PC-3 (cell line): ENCODE data around the gene ADRA2B. TPM values are rescaled to one million over a fixed set of nuclear protein-coding genes. Genes with fewer than 3 reads are reported as not detected.
"Not testable (repeated sequence)": the region's sequence is repeated elsewhere in the genome, so short reads cannot be mapped to it uniquely, and the experiment has no call there.

Experiments
- ATAC-seq: fragments of 200-7000 bp; cut with Tn5 transposase; 2 replicates; pipeline ENCODE4 v1.9.1; 2020; ENCODE audit warnings: mild to moderate bottlenecking, moderate library complexity
- BruUV-seq: library from RNA; stranded (reverse); fragments of 400-500 nt; replicated peaks from 2 replicates; lab custom pipeline; 2021; lab: Mats Ljungman, UMichigan
- CTCF ChIA-PET: fragments of 300-600 bp; sonication (Branson Sonifier 250); formaldehyde crosslinking; loops from one replicate; lab custom pipeline; 2022; ENCODE audit warnings: antibody characterized with exemption; lab: Charles Lee
- POLR2A ChIA-PET: fragments of 300-600 bp; sonication (Branson Sonifier 250); formaldehyde crosslinking; loops from one replicate; lab custom pipeline; 2022; ENCODE audit warnings: antibody characterized with exemption; ENCODE audit not compliant: unreplicated experiment; lab: Charles Lee
- DNase-seq: peaks from one replicate; pipeline ENCODE4 v3.0.0-alpha.2; 2015
- H2AFZ ChIP-seq: fragments of 300-600 bp; sonication (generic); 2 replicates; pipeline ENCODE4 v1.6.0; 2016; ENCODE audit warnings: antibody characterized with exemption, low read length
- H3F3A ChIP-seq: fragments of 300-600 bp; sonication (generic); one replicate; pipeline ENCODE4 v1.6.0; 2017; ENCODE audit warnings: antibody characterized with exemption, low read length, control low read depth, mild to moderate bottlenecking; ENCODE audit not compliant: unreplicated experiment
- H3K27ac ChIP-seq: fragments of 300-600 bp; sonication (generic); 2 replicates; pipeline ENCODE4 v1.5.1; 2016; ENCODE audit warnings: mild to moderate bottlenecking, low read length
- H3K27me3 ChIP-seq: fragments of 300-600 bp; sonication (generic); 2 replicates; pipeline ENCODE4 v1.6.1; 2016; ENCODE audit warnings: low read length, mixed read lengths
- H3K36me3 ChIP-seq: fragments of 300-600 bp; sonication (generic); 2 replicates; pipeline ENCODE4 v1.6.1; 2016; ENCODE audit warnings: low read depth, mixed run types, low read length, mixed read lengths
- H3K4me1 ChIP-seq: fragments of 300-600 bp; sonication (generic); 2 replicates; pipeline ENCODE4 v1.5.1; 2016; ENCODE audit warnings: low read length; ENCODE audit not compliant: insufficient read depth
- H3K4me2 ChIP-seq: fragments of 300-600 bp; sonication (generic); 2 replicates; pipeline ENCODE4 v1.6.0; 2016; ENCODE audit warnings: low read length
- H3K4me3 ChIP-seq: fragments of 300-600 bp; sonication (generic); 2 replicates; pipeline ENCODE4 v1.5.1; 2016; ENCODE audit warnings: mild to moderate bottlenecking, low read length, mixed read lengths
- H3K79me2 ChIP-seq: fragments of 300-600 bp; sonication (generic); 2 replicates; pipeline ENCODE4 v1.6.1; 2017; ENCODE audit warnings: low read length, mixed read lengths
- H3K9ac ChIP-seq: fragments of 300-600 bp; sonication (generic); 2 replicates; pipeline ENCODE4 v1.6.0; 2016; ENCODE audit warnings: mild to moderate bottlenecking, low read length
- H3K9me2 ChIP-seq: fragments of 300-600 bp; sonication (generic); replicated peaks from 2 replicates; pipeline ENCODE4 v1.6.1; 2016; ENCODE audit warnings: mixed run types, low read length, mixed read lengths
- H3K9me3 ChIP-seq: fragments of 300-600 bp; sonication (generic); 2 replicates; pipeline ENCODE4 v1.6.1; 2016; ENCODE audit warnings: low read length, mixed read lengths
- H4K20me1 ChIP-seq: fragments of 300-600 bp; sonication (generic); 2 replicates; pipeline ENCODE4 v1.6.1; 2016; ENCODE audit warnings: low read length, mixed read lengths
- EZH2 ChIP-seq: fragments of 300-600 bp; sonication (generic); IDR thresholded peaks from one replicate; pipeline ENCODE4 v1.6.1; 2017; ENCODE audit warnings: antibody characterized with exemption, mild to moderate bottlenecking, low read length; ENCODE audit not compliant: unreplicated experiment
- EZH2phosphoT487 ChIP-seq: fragments of 300-600 bp; sonication (generic); IDR thresholded peaks from 2 replicates; pipeline ENCODE4 v1.6.1; 2018; ENCODE audit warnings: mild to moderate bottlenecking, antibody characterized with exemption, low read length, borderline replicate concordance
- intact Hi-C: fragments of 100-400 bp; cut with micrococcal nuclease; formaldehyde crosslinking; loops from 2 replicates; pipeline ENCODE4 v1.9.0; 2023
- total RNA-seq: library from RNA; depleted of rRNA; stranded (reverse); fragments of >200 nt; gene quantifications from 2 replicates; pipeline ENCODE4 v1.2.3, GENCODE V29; 2014
- TF ChIP-seq, protein P1 (sequence below): fragments of 300-600 bp; sonication (generic); conservative IDR thresholded peaks from 2 replicates; pipeline ENCODE4 v1.5.1; 2017; ENCODE audit warnings: antibody characterized with exemption, low read depth, mild to moderate bottlenecking, low read length

The ADRA2B gene
- total RNA-seq, 1 experiment from 2014 or later: not detected

DNA sequence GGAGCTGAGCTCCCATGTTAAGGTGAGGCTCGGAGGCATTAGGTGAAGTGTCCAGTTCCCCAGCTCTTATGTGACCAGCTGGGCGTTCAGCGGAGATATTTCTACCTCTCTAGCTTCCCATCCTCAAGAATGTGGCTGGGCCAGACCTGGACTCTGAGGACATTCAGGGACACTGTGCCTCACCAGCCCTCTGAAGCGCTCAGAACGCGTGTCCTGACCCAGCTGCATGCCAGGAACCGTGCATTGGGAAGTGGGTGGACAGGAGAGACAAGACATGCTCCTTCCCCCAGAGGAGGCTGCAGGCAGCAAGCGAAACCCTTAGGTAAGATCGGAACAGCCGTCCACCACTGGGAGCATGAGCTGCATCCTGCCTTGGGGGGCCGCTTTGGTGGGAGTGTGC is 43.6 kb downstream of the ADRA2B start:
- no peak for TF ChIP-seq EZH2phosphoT487
- TF ChIP-seq, protein P1, sequence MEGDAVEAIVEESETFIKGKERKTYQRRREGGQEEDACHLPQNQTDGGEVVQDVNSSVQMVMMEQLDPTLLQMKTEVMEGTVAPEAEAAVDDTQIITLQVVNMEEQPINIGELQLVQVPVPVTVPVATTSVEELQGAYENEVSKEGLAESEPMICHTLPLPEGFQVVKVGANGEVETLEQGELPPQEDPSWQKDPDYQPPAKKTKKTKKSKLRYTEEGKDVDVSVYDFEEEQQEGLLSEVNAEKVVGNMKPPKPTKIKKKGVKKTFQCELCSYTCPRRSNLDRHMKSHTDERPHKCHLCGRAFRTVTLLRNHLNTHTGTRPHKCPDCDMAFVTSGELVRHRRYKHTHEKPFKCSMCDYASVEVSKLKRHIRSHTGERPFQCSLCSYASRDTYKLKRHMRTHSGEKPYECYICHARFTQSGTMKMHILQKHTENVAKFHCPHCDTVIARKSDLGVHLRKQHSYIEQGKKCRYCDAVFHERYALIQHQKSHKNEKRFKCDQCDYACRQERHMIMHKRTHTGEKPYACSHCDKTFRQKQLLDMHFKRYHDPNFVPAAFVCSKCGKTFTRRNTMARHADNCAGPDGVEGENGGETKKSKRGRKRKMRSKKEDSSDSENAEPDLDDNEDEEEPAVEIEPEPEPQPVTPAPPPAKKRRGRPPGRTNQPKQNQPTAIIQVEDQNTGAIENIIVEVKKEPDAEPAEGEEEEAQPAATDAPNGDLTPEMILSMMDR: no peak
- no peak for TF ChIP-seq EZH2
- Histone ChIP-seq H3K9me2 (no peaks in the 10 kb centered on the region), H3K4me3 (no peak overlapping the region), H4K20me1 (no peaks in the 10 kb centered on the region), H3K9ac (no peak overlapping the region), H3K27me3 (no peaks in the 10 kb centered on the region), H3K4me1 (no peaks in the 10 kb centered on the region), H3K4me2 (no peak overlapping the region), H3K27ac (no peak overlapping the region), H3K9me3 (no peaks in the 10 kb centered on the region), H3K36me3 (no peaks in the 10 kb centered on the region), H2AFZ (no peak overlapping the region), H3K79me2 (no peaks in the 10 kb centered on the region), H3F3A (no peaks in the 10 kb centered on the region)
- DNase-seq: no peak
- ATAC-seq: no peak
- BruUV-seq: no TSS peak
- ChIA-PET POLR2A (no interaction called here), CTCF (no interaction called here)
- intact Hi-C loops: no loop called here

DNA sequence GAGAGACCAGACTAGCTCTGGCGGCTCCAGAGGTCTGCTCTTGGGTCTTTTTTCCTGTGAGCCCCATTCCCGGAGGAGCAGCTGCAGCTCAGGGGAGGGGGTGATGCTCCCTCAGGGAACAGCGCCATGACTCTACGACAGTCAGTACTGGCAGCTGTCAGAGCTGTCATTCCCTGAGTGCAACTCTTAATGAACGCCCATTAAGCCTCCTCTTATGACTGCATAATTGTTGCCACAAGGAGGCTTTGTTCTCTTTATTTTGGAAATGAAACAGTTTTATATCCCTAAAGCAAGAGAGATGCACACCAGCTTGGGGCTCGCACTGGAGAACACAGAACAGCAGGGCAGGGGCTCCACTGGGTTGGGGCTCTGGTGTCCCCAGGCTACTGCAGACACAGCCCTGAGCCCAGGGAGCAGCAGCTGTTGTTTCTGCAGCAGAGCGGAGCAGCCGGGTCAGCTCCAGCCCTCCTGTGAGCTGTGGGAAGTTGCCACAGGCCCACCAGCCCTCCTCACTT is 44.3 kb downstream of the ADRA2B start:
- H3K79me2 ChIP-seq, H3K9me2 ChIP-seq, H3K27ac ChIP-seq, H3K27me3 ChIP-seq, H3F3A ChIP-seq, BruUV-seq, H4K20me1 ChIP-seq, H2AFZ ChIP-seq, H3K9ac ChIP-seq, CTCF ChIA-PET, H3K36me3 ChIP-seq, DNase-seq, H3K9me3 ChIP-seq, ATAC-seq, H3K4me2 ChIP-seq, H3K4me1 ChIP-seq, H3K4me3 ChIP-seq, POLR2A ChIA-PET, intact Hi-C loops: not testable (repeated sequence)

DNA sequence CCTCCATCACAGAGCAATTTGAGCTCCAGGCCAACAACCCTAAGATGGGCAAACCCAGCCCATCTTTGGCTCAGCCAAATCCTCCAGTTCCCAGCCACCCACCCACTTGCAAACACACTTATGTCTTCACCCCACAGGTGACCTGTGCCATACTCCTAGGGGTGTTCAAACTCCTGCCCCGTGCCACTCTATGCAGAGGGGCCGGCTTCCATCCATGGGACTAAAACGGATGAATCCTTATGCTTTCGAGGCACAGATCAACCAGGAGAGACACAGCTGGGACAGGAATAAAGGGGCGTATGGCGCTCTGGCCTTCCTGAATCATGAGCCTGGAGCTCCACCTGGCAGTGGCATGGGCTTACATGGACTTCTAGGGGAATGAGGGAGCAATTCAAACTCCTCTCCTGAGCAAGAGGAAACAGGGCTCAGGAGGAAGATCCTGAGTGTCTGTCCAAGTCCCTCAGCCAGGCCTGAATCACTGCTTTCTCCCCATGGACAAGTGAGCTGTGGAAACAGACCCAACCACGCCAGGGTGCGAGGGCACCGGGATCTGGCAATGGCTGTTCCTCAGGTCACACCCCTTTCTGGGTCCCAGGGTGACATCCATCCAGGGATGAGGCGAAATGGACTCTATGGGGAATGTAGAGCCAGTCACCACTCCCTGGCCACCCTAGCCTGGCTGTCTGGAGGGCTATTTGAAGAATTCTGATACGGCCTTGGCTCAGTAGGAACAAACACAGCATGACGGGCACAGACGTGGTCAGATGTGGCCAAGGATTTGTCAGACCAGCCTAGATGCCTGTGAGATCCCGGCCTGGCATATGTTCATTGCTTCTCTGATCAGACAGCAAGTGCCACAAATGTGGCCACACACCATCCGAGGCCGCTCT is 45.0 kb downstream of the ADRA2B start:
- H4K20me1 ChIP-seq, H3K36me3 ChIP-seq, H3F3A ChIP-seq, H3K79me2 ChIP-seq, BruUV-seq, POLR2A ChIA-PET, H3K4me1 ChIP-seq, ATAC-seq, H3K9me3 ChIP-seq, H3K27ac ChIP-seq, H2AFZ ChIP-seq, H3K4me3 ChIP-seq, H3K27me3 ChIP-seq, DNase-seq, H3K9me2 ChIP-seq, H3K9ac ChIP-seq, CTCF ChIA-PET, H3K4me2 ChIP-seq, intact Hi-C loops: not testable (repeated sequence)

DNA sequence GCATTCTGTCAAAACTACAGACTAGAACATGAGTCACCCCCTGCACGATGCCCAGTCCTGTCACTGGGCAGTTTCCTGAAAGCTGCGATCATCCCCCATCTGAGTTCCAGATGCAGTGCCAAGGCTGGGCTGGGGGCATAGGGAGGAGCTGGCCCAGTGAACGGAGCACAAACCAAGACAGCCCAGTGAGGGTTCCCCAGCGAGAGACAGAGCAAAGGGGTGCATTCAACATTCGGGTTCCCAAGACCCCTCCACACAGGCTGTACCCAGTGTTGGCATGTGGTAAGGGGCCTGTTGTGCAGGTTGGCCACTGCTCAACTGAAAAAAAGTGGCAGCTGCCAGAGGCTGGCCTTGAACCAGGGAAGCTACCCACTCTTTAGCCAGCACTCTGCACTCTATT is 46.0 kb downstream of the ADRA2B start:
- H3K9me2 ChIP-seq, H3F3A ChIP-seq, H3K36me3 ChIP-seq, H3K4me1 ChIP-seq, H3K79me2 ChIP-seq, H3K9me3 ChIP-seq, H3K4me2 ChIP-seq, DNase-seq, H2AFZ ChIP-seq, H3K9ac ChIP-seq, H3K4me3 ChIP-seq, CTCF ChIA-PET, H4K20me1 ChIP-seq, H3K27ac ChIP-seq, POLR2A ChIA-PET, BruUV-seq, intact Hi-C loops, H3K27me3 ChIP-seq: not testable (repeated sequence)
- ATAC-seq: peak; percentile 27; the same call in 1 of the 2 replicates

DNA sequence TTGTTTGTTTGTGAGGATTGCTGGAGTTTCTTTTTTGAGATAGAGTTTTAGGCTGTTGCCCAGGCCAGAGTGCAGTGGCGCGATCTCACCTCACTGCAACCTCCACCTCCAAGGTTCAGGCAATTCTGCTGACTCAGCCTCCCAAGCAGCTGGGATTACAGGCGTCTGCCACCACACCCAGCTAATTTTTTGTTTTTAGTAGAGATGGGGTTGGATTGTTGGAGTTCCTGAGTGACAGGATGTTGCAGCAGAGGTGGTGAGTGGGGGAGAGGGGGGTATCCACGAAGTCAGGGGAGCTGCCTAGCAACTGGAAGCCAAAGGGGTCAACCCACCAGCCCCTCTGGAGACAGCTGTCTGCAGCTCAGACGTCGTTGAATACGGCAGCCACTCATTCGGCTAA is 46.5 kb downstream of the ADRA2B start:
- H3K27me3 ChIP-seq, H3K36me3 ChIP-seq, H3K9ac ChIP-seq, POLR2A ChIA-PET, H3K4me3 ChIP-seq, H3K9me2 ChIP-seq, intact Hi-C loops, H3F3A ChIP-seq, BruUV-seq, H3K79me2 ChIP-seq, H3K4me1 ChIP-seq, H4K20me1 ChIP-seq, H2AFZ ChIP-seq, H3K9me3 ChIP-seq, CTCF ChIA-PET, H3K4me2 ChIP-seq, H3K27ac ChIP-seq, DNase-seq: not testable (repeated sequence)
- 0 out of 2 replicates have a peak, but pooled peaks have one; percentile 20 for ATAC-seq
